GM15510 (cell line): ENCODE measurements around the gene NAIF1.

ENCODE experiments used
- POLR2A ChIP-seq: IDR thresholded peaks from 3 replicates; pipeline ENCODE4 v1.6.1; 2011; ENCODE audit warnings: borderline replicate concordance; ENCODE audit not compliant: insufficient read length; ENCODE audit errors: extremely low read depth

Gene NAIF1

DNA sequence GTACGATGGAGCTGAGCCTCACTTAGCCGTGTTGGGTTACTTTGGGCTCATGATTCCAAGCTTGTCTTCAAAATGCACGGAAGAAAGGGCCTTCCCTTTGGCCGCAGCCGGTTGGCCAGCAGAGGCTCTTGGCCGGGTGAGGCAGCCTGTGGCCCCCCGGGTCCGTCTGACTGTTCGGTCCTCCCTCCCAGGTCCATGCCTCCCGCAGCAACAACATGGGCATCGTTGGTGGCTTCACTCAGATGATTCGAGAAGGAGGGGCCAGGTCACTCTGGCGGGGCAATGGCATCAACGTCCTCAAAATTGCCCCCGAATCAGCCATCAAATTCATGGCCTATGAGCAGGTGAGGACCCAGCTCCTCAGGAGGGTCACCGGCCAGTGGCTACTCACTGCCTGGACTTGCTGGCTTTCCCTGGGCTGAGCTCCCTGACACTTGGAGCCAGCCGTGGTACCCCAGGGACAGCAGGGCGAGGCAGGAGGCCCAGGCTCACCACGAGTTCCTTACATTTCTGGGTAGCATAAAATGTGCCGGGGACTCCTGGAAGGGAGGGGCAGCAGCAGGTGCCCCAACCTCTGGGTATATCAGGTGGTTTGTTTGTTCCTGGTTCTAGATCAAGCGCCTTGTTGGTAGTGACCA is 38.5 kb upstream of the NAIF1 start:
- no peak for TF ChIP-seq POLR2A

DNA sequence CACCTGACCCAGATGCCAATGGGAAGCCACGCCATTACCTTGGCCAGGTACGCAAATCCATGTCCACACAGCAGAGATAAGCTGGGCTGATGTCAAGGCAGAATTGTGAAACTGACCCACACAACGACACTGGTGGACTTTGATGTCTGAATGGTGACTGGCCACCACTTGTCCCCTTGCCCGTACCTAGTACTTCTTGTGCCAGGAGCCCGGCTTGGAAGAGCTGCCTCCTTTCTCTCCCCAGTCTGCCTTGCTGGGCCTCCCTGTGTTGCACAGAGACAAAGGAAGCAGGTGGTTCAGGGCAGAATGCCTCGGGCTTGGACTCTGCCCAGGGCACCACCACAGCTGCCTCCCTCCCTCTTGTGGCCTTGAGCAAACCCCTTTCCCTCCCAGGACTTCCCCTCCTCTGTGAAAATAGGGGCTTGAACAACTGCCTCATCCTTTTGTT is 37.1 kb upstream of the NAIF1 start:
- no peak for TF ChIP-seq POLR2A

DNA sequence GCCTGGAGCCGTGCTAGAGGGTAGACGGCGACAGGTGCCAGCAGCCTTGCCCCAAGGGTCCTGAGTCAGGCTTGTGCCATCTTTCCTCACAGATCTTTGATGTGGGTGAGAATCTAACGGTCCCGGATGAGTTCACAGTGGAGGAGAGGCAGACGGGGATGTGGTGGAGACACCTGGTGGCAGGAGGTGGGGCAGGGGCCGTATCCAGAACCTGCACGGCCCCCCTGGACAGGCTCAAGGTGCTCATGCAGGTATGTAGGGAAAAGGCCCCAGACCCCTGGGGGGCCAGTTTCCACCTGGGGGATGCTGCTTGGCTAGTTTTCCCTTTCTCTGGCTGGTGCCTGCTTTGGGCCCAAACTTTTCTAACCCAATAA is 36.5 kb upstream of the NAIF1 start:
- TF ChIP-seq POLR2A = no peak

DNA sequence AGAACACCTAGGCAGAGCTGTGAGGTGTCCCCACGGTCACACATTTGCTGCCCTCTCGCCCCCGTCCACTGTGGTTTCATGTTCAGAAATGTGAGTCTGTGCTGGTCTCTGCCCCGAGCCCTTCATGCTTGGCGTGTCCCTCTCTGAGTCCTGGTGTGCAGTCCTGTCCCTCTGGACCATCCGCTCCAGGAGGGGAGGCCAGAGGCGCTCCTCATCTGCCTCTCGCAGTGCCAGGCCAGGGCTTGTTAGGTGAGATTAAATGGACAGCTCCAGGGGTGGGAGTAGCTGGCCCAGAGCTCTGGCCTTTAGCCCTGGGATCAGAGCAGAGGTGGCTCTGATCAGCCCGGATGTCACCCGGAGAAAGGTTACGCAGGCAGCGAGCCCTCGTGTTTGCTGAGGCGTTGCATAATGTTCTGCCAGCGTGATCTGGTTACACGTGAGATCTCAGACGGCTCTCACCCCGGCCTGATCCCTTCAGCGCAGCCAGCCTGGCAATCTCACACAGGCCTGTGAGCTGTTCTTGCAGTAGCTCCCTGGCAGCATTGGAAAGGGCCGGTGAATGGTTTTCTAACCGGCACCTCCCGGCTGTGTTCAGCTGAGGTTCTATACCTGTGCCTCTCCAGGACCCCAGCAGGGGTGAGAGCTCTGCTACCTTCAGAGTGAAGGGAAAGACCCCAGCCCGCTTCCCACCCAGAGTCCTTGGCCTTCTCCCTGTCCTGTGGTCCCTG is 35.9 kb upstream of the NAIF1 start:
- no peak for TF ChIP-seq POLR2A

DNA sequence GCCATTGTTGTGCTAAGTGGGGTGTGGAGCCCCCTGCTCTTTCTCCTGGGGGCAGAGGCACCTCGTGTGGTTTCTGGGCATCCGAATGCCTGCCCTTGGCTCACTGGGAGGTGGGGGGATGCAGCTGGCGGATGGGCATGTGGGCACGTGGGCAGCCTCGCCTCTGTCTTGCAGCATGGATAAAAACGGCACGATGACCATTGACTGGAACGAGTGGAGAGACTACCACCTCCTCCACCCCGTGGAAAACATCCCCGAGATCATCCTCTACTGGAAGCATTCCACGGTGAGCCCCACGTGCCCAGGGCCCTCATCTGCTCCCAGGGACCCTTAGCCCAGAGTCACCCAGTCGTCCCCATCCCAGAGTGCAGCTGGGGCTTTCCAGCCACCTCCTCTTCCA is 35.1 kb upstream of the NAIF1 start:
- TF ChIP-seq POLR2A = no peak

DNA sequence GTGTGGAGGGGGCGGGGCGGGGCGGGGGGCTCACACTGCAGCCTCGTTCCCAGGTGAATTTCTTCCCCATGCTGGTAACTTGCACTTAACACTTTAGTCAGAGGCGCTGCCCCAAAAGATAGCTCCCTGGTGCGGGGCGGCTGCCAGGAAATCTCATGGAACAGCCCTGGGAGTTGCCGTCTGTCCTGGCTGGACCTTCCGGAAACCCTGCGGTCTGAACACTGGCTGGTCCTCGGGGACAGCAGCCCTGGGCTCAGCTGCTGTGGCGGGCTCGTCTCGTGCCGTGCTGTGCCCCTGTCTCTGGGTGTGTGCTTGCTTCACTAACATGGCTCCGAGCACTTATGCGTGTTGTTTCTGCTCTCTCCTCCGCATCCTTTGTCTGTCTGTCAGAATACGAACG is 34.6 kb upstream of the NAIF1 start:
- no peak for TF ChIP-seq POLR2A

DNA sequence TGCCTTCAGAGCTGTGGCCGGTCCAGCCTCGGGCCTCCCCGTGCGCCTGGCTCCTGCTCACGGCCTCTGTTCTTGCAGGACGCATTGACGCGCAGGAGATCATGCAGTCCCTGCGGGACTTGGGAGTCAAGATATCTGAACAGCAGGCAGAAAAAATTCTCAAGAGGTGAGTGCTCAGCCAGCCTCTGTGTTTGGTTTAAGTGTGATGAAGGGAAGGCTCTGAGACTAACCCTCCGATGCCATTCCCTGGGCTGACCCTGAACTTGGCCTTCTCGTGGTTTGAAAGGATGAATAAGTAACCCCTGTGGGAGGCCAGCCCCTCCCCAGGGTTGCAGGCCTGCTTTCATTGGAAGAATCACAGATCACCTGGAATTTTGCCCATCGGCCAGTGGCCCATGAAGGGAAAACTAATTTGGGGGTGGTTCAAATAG is 34.1 kb upstream of the NAIF1 start:
- no peak for TF ChIP-seq POLR2A

DNA sequence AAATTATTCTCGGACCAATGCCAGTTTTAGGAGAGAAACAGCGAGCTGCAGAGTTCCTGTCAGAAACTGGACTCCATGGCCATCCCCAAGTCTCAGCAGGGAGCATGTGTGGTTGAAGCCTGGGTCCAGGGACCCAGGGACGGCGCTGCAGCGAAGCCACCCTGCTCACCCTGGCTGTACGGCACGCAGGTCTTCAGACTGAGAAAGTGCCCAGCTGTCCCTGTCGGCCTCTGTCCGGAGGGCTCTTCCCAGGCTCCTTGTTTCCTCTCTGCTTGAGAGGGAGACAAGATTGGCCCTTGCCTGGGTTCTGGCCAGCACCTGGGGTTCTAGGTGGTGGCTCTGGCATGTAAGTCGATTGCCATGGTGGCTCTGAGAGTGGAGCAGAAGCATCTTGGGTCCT is 33.5 kb upstream of the NAIF1 start:
- TF ChIP-seq POLR2A = no peak

DNA sequence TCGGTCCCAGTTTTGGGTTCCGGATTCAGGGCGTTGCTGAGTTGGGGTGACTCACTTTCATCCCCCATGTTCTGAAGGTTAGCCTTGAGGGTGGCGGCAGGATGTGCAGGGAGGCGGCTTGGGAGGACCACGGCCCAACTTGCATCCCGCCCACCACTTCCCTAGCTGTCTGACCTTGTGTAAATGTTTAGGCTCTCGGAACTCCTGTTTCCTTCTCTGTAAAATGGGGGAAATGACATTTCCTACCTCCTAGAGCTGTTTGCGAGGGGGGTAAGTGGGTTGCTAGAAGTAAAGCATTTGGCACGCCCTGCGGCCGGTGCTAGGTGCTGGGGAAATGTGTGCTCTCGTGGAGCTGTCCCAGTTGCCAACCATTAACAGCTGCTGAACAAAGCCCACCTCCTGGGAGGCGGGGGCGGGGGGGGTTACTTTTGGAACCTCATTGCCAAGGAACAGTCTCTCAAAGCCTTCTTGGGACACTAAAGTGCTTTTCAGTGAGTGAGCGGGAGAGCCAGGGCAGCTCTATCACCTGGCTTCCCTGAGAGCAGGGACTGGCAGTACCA is 32.9 kb upstream of the NAIF1 start:
- TF ChIP-seq POLR2A = no peak

DNA sequence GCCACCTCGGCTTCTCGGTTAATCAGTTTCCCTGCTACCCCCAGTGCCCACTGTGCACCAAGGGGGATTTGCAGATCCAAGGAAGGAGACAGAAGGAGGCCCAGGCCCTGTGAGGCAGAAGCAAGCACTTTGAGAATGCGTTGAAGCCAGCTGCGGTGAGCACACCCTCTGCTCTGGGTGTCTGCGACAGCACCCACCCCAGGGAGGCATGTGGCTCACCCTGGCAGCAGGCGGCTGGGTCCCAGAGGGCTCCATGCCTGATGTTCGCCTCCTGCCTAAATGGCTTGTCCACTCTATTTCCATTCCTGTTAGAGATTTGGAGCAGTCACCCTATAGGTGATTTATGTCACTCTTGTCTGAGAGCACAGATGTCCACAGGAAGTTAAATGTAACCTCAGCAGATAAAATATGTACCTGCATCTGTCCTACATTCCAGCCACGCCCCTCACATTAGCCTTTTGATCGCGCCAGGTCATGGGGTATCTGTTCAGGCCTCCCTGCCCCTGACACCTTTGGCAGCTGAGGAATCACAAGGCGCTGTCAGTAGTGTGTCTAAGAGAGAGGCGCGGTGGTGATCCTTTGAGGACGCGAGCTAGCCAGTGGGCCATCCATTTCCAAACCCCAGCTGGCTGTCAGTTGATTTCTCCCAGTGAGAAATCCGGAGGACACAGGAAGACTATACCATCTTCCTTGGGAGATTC is 32.3 kb upstream of the NAIF1 start:
- no peak for TF ChIP-seq POLR2A

DNA sequence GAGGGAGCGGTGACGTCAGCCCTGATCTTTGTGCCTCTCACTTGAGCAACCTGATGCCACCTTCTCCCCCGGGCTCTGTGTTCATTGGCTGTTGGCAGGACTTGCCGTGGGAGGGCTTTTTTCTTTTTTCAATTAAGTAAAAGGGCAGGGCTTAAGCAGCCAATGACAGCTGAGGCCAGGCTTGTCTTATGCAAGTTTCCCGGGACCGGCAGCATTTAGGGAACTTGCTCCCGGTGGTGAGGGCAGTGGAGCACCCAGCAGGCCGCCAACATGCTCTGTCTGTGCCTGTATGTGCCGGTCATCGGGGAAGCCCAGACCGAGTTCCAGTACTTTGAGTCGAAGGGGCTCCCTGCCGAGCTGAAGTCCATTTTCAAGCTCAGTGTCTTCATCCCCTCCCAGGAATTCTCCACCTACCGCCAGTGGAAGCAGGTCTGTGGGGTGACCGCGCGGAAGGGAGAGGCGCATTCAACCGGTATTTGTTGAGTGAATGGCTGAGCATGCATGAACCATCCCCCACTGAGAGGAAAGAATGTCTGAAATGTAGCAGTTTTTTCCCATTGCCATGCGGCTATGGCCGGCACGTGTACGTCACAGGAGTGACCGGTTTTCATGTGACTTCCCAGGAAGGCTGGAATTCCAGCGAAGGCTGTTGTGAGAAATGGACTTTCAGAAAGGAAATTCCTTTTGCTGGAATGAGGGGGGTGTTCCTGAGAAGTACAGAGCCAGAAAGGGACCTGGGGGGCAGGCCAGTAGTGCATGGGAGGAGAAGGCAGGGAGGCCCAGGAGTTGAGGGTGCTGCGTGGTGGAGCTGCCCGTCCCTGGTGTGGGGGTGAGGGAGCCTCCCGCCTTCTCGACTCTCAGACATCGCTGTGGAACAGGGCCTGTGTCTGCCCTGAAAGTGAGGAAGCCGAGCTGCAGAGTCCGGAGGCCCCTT is 31.4 kb upstream of the NAIF1 start:
- no peak for TF ChIP-seq POLR2A

DNA sequence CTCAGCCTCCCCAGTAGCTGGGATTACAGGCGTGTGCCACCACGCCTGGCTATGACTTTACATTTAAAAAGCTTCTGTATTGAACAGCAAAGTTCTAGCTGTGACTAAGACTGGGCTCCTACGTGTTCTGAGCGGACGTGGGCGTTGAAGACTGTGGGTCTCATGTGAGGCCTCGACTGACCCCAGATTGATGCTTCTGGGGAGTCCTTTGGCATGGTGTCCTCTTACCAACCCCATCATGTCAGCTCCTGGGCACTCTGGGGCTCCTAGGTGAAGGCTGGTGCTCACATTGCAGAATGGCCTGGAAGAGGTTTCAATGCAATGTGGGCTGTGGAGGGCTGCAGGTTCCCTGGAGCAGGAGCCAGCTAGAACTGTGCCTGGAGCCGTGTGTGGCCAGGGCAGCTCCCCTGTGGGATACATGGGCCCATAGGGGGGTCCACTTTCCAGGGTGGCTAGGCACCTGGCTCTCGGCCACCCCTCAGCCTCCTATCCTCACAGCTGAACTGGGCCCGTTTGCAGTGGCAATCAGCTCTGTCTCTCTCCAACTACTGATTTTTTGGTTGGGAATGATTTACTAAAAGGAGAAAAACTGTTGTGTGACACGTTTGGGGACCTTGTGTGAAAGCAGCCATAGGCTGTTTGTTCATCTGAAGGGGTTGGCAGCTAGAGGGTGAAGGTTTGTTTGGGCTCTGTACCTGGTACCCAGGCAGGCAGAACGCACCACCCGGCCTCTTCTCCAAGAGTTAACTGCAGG is 30.6 kb upstream of the NAIF1 start:
- no peak for TF ChIP-seq POLR2A

DNA sequence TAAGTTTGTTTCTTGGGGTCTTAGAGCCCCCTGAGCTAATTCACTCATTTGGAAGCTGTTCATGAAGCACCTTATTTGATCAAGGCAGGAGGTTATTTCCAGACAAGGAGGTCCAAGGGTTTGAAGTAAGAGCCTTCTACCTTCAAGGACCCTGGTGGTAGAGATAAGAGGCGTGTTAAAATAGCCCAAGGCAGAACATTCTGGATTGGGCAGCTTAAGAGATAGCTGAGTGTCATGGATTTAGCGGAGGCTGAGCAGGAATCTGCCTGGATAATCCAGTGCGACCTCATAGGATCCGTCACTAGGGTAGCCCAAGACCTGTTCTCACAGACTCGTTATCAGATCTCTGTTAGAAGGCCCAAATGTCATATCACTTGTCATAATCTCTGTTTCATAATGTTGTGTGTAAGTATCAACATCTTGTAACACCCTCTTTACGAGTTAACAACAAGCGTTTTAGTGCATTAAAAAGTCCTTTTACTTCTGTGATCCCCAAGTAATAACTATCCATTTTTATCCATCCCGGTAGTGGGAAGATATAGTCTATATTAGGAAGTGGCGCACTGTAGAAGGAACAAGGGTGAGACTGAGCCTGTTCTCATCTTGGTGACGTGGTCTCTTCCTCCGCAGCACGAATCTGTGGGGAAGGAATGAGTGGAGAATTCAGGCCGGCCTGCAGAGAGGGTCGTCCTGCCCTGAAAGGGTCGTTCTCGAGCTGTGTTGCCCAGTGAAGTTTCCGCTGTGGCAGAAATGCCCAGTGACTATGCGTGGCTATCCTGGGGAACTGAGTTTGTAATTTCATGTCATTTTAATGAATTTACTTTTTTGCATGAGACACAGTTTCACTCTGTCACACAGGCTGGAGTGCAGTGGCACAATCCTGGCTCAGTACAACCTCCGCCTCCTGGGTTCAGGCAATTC is 29.8 kb upstream of the NAIF1 start:
- no peak for TF ChIP-seq POLR2A
